Stimulated activated CD4-positive, alpha-beta T cell treated with anti-CD3 and anti-CD28 coated beads, TNF-alpha, amount 100 ng/mL, for 48 hours (primary cell): ENCODE measurements around the gene PRKN.

Experiments
- DNase-seq, 3 donors: peaks; one replicate each; pipeline ENCODE4 v3.0.0-alpha.2; 2020; ENCODE audit warnings: low read depth in 3 of 3

The PRKN gene

DNA sequence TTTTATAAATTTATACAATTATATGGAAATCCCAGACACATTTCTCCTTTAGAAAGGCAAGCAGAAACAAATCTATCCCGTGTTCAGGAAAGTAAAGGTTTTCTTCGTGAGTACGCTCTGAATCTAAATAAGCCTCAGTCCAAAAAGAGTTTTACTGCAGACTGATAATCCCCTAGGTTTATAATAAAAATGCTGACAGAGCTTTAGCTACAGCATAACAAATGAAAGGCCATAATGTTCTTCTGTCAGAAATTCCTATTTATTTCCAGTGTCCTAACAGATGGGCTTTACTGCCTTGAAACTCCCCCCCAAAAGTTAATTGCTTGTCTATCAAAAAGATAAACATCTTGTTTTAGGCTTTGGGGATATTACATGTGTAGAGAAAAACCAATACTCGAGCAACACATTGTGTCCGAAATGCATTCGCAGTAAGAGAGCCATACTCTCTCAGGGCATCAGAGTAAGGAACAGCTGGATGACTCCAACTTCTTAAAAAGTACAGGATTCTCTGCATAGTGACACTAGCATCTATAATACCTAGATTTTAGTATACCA is 109.0 kb downstream of the PRKN start:
- DNase-seq, result no peak

DNA sequence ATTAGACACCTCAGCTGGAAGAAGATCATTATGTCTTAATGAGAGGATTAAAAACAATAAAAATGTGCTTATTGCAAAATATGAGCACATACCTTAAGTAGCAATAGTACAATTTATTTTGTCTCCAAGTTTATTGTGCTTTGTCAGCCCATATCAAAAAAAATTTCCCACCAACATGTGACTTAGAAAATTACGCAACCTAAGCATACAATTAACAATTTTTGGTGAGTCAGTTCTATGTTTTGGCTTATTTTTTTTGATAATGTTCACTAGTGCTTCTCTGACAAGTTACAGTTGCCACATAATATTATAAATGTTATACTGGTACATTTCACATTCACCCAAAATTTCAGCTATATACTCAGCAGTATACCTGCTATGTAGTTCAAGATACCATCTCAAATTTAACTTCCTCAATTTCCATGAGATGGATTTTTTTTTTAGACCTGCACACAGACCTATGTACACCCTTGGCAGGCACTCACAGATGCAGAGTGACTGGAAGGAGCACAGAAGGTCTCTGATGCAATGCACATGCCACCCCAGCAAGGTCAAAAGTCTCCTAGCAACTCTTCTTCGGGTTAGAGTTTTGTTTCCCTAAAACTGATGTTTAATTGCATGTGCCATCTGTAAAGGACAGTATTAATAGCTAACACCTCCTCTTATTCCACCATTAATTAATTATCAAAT is 112.4 kb downstream of the PRKN start:
- no peak for DNase-seq

DNA sequence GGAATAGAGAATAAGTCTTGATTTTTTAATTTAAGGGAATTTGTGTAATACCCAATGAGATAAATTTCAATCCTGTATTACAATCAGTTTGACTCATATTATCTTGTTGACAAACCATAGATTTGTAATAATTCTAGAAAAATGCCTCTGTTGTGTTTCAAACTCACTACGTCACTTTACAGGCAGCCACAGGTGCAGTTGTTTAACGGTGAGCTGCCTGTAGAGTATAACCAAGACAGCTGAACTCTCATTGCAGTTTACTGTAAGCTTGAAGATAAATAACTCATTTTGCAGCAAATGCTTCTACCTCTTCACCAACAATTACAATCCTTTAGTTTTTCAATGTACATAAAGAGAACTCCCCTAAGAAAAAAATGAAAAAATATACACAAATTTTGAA is 114.3 kb downstream of the PRKN start:
- no peak for DNase-seq

- no peak for DNase-seq
Measured at GRCh38 chr6:162612613-162613012, 115.0 kb downstream of the PRKN start.

DNA sequence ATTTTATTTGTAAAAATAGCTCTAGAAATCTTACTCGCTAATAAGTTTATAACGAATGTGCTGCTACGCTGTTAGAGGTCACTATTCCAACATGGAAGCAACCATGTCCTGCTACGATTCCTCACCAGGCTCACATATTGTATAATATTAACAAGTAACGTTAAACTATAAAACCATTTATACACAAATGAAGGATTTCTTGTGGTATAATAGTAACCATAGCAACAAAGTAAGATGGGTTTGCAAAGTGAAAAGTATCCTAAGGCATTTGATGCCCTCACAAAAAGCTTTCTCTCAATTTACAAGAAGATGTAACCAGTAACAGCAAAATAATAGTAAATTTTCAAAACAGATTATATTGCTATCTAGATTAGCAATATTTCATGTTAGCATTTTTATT is 117.2 kb downstream of the PRKN start:
- no peak for DNase-seq

- DNase-seq, result no peak
Measured at GRCh38 chr6:162605881-162606280, 121.7 kb downstream of the PRKN start.

DNA sequence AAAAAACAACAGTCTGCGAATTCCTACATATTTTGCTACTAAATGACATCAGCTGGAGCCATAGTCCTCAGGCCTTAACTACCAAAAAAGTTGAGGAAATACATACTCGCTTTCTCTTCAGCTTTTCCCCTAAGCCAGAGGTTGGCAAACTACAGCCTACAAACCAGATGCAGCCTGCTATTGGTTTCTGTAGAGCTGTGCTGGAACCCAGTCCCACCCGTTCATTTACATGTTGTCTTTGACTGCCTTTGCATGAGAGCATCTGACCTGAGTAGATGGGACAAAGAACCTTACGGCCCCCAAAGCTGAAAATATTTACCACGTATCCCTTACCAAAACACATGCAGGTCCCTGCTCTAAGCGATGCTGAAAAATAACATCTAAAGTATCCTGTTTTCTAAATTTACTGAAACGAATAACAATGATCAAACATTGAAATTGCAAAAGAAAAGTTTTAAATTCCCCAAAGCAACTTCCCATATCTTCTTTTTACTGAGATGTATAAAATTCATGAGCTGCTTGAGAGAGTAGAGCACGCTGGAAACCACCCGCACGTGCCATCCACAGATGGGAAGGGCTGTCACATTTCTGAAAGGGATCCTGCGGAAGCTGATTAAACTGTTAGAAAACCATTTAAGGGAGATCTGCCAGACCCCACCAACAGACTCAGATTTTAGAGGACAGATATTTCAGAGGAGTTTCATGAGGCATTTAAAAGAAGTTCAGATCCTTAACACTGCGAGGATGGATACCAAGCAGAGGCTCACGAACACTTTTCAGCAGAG is 124.1 kb downstream of the PRKN start:
- DNase-seq, result no peak

GRCh38 chr6:162602759-162603158 is 124.8 kb downstream of the PRKN start:
- DNase-seq, result no peak

DNA sequence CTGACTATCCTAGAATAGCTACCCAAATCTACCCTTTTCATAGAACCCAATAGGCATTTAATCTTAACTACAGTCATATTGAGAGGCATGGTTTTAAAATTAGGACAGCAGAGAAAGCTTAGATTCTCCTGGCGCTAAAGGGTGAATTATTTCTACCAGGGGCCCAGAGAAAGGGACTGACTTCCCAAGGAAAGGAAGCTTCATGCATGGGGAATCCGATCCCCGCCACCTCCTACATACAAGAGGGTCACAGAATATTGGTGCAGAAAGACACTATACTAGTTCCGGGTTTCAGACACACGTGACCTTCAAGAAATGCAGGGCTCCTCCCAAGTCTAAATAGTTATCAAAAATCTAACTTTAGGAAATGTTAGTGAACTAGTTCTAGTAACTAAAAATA is 130.9 kb downstream of the PRKN start:
- DNase-seq, result no peak

DNA sequence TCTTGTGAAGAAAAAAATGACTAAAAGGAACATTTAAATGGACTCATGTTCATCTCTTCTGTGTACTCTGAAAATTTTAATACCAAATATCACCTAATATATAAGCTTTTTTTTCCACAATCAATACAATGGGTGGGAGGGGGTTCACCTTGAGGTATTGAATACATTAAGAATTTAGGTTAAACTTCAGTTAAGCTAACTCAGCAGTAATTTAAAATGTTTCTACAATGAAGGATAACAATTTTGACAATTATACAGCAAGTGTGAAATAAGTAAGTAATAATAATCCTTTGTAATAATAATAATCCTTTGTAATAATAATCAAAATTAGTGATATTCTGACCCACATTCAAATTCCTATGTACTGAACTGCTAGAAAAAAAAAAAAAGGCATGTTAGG is 136.0 kb downstream of the PRKN start:
- no peak for DNase-seq

GRCh38 chr6:162581988-162582780 is 145.4 kb downstream of the PRKN start:
- no peak for DNase-seq

GRCh38 chr6:162580619-162581018 is 146.9 kb downstream of the PRKN start:
- no peak for DNase-seq

GRCh38 chr6:162576016-162576415 is 151.6 kb downstream of the PRKN start:
- DNase-seq, result no peak

- DNase-seq, result no peak
Measured at GRCh38 chr6:162572240-162572639, 155.3 kb downstream of the PRKN start.

- no peak for DNase-seq
Measured at GRCh38 chr6:162568266-162568665, 159.3 kb downstream of the PRKN start.

DNA sequence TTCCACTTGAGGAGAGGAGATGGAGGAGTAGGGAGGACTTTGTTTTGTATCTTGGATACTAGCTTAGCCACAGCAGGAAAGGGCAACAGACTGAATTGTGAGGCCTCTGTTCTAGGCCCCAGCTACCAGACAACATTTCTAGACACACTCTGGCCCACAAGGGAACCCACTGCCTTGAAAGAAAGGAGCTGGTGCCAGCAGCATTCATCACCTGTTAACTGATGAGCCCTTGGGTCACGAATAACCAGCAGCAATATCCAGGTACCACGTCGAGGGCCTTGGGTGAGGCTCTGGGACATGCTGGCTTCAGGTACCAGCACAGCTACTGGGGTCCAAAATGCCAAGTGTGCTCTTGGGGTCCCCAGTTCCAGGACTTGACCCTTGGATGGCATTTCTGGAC is 165.5 kb downstream of the PRKN start:
- no peak for DNase-seq

GRCh38 chr6:162560891-162561290 is 166.7 kb downstream of the PRKN start:
- no peak for DNase-seq

DNA sequence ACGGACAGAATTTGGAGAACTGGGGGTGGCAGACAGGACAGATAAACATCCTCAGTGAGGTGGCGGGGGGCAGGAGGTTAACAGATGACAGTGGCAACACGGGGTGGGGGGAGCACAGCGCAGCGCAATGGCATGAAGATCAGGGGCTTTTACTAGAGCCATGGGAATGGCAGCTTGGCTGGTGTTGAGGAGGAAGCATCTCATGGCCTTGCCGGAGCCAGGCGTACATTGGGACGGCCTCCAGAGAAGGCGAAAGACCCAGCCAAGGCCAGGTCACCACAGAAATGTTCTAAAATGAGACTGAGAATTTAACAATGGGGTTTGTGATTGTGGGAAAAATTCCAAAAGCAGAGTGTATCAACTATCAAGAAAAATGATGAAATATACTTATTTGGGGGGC is 173.0 kb downstream of the PRKN start:
- no peak for DNase-seq

DNA sequence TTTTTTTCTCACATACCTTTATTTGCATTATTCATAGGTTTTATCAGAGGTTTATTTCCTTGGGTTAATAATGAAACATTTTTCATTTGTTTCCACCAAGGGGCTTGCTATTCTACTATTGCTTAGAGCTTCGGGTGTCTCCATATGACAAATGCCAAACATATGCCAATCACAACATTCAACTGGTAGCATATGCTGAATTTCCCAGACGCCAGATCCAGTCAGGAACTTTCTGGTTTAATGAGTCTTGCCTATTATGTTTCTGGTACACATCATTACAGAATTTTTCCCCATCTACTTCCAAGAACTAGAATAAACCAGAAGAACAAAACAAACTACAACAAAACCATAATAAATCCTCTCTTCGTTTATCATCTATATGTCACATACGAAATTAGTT is 180.7 kb downstream of the PRKN start:
- no peak for DNase-seq

DNA sequence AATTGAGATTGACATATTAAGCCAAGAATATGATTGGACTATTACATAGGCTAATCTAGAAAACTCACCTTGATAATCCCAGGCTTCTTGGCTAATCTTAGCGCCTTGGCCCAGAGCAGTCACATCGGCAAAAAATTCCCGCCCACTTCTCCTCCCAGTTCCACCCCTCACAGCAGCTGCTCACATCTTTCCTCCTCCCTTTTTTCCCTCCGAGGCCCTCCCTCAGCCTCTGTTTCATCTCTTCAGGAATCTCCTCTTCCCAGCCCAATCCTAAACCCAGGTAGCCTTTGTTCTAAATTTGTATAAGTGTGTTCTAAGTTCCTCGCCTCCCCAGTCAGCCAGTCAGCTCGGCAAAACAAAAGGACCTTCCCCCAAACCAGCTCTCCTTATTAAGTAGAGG is 184.3 kb downstream of the PRKN start:
- DNase-seq, result no peak

DNA sequence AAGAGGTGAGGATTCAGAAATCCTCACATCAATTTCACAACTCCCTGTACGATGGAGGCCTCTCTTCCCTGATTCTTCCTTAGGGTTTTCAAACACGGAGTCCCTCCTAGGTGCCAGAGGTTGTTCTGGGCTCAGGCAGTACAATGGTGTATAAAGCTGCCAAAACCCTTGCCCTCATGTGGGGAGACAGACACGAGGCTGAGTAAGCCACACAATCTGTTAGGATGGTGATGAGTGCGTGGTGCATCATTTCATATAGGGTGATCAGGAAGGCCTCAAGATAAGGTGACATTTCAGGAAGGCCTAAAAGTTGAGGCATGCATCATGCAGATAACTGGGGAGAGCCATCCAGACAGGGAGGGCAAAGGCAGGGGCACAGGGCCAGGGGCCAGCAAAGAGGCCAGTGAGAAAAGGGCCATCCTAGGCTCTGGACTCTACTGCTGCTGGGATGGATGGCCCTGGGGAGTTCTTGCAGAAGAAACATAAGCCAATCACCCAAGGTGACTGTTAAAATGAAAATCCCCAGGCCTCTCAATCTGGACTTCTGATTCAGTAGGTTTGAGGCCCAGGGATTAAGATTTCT is 186.5 kb downstream of the PRKN start:
- DNase-seq, result no peak

GRCh38 chr6:162539321-162539720 is 188.2 kb downstream of the PRKN start:
- no peak for DNase-seq
